GM21737 (cell line): ENCODE data around the gene TMIGD2.

Experiments
- ATAC-seq: cut with Tn5 transposase; IDR thresholded peaks from one replicate; pipeline ENCODE4 v1.9.1; 2021; ENCODE audit warnings: mild to moderate bottlenecking, moderate library complexity; ENCODE audit not compliant: unreplicated experiment

Gene TMIGD2

DNA sequence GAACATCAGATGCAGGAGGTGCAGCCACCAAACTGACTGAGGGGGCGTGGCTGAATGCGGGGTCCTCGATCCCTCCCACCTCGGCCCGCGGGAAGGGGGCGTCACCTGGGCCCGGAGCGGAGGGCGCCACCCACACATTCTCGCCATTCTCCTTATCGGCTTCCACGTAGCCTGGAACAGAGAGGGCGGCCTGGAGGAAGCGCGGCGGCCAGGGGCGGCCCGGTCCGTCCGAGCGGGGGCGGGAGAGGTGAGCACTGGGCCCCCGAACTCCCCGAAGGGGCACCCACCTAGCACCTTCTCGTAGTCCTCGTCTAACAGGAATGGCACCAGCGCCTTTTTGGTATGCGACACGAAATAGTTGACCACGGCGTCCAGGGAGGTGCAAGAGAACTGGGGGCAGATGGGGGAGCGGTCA, 24.7 kb upstream of the TMIGD2 start:
- no peak for ATAC-seq

DNA sequence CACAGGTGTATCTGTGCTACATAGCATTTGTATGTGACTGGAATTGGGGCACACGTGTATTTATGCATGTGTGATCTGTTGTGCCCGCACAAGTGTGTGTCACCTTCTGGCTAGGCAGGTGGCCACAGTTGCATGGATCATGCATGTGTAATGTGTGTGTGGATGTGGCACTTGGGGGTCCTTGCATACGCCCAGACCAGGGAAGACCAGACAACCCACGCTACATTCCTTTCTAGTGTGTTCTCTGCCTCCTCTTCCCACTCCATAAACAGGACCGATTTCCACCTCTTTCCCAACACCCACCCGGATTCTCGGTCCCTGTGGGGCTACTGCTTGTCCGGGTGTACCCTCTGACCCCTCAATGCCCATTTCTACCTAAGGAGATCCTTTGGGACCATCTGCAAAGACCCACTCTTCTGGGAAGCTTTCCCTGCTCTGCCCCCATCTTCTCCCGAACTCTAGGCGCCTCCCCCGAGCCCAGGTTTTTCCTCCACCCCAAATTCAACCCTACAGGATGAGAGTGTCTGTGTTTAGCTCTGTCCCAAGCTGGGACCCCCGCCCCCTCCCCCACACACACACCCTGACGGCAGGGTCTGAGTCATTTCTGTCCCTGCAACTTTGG, 24.1 kb upstream of the TMIGD2 start:
- ATAC-seq = no peak

DNA sequence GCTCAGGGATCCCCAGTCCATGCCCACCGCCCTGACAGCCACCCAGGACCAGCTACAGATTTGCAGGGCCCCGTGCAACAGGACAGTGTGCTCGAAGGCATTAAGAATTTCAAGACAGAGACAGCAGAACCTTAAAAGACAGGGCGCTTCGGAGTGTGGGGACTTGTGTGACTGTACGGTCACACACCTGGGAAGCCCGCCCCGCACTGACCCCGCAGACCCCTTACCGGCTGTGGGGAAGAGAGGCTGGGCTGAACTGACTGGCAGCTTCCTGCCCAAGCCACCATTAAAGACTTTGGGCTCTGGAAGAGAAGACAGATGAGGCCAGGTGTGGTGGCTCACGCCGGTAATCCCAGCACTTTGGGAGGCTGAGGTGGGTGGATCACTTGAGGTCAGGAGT, 22.0 kb upstream of the TMIGD2 start:
- no peak for ATAC-seq

DNA sequence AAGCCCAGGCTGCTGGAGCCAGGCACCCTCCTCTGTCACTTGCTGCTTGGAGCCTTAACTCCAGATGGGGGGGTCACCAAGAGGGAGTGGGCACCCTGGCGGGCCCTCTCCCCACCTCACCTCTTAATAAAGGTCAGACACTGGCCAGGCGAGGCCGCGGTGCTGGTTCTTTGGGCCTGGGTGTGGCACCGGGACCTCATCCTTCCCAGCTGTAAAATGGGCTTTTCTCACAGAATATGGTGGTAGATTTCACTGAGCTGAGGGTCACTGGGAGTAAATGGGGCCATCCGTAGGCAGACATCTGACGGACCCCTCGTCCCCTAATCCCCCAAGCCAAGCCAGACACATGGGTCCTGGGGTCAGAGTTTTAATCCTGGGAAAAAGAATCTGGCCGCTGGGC, 21.5 kb upstream of the TMIGD2 start:
- no peak for ATAC-seq

DNA sequence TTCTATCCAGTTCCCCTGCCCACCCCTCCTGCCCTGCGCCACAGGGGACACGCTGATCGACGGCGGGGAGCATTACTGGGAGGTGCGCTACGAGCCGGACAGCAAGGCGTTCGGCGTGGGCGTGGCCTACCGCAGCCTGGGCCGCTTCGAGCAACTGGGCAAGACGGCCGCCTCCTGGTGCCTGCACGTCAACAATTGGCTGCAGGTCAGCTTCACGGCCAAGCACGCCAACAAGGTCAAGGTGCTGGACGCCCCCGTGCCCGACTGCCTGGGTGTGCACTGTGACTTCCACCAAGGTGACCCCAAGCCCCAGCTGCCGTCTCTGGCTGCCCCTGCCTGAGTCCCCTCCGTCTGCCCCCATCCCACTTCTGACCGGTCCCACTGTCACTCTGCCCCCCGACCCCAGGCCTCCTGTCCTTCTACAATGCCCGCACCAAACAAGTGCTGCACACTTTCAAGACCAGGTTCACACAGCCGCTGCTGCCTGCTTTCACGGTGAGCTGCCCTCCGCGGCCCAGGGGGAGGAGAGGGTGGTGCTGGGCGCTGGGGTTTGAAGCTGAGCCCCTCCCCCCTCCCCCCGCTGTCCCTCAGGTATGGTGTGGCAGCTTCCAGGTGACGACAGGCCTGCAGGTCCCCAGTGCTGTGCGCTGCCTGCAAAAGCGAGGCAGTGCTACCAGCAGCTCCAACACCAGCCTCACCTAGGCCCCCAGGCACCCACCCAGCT, 20.9 kb upstream of the TMIGD2 start:
- no peak for ATAC-seq

DNA sequence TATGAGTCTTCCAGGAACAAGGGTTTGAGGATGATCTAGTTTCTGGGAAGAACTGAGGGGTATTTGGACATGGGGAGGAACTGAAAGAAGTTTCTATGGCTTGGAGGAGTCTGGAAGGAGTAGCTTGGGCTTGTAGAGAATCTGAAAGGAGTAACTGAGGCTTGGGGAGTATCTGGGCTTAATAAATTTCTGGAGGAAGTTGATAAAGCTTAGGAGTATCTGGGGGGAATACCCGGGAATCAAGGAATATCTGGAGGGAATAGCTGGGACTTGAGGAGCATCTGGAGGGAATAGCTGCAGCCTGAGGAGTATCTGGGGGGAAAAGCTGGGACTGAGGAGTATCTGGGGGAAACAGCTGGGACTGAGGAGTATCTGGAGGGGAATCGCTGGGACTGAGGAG, 18.2 kb upstream of the TMIGD2 start:
- no peak for ATAC-seq

DNA sequence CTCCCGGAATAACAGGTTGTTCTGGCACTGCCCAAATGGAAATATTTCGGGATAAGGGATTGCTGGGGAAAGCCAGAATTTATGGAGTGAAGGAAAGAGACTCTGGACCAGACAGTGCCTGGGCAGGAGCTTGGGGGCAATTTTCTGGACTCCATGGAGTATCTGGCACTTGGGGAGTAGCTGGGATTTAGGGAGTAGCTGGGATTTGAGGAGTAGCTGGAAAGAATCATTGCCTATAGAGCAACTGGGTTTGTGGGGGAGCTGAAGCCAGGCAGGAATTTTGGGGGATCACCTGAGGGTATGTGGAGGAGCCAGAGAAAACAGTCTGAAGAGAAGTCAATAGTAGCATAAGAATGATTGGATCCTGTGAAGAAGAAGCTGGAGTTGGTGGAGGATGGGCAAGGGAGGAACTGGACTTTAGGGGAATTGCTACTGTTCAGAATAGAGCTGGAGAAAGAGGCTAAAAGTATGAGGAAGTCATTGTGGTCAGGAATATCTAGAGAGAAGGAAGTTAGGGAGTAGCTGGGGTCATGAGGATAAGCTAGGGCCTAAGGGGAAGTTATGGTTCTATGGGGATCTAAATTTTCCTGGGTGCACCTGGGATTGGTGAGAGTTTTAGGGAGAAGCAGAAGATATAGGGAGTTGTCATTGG, 17.0 kb upstream of the TMIGD2 start:
- no peak for ATAC-seq

DNA sequence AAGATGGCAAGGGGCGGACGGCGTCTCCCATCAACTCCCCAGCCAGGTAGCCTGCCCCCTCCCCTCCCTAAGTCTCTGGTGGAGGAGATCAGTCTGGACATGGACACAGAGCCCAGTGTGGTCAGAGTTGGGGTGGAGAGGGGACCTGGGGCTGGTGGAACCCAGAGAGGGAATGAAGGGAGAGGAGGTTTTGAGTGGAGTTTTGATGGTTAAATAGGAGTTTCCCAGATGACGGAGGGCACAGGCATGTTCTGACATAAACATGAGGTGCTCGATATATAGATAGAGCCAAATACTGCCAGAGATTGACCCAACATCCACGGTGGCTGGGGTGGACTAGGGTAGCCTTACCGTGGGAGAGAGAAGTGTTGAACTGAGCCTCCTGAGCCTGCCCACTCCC, 16.3 kb upstream of the TMIGD2 start:
- ATAC-seq = no peak

DNA sequence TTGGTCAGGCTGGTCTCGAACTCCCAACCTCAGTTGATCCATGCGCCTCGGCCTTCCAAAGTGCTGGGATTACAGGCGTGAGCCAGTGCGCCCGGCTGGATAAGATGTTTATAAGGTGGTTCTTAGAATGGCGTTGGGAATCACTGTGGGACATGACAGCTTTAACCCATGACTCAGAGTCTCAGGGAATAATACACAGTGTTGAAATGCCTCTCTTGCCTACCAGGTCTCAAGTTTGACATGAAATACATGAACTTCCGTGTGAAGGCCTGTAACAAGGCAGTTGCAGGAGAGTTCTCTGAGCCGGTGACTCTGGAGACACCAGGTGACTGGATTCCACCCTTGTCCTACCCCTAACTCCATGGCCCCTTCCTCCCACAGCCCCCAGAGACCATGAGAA, 14.8 kb upstream of the TMIGD2 start:
- ATAC-seq = no peak

DNA sequence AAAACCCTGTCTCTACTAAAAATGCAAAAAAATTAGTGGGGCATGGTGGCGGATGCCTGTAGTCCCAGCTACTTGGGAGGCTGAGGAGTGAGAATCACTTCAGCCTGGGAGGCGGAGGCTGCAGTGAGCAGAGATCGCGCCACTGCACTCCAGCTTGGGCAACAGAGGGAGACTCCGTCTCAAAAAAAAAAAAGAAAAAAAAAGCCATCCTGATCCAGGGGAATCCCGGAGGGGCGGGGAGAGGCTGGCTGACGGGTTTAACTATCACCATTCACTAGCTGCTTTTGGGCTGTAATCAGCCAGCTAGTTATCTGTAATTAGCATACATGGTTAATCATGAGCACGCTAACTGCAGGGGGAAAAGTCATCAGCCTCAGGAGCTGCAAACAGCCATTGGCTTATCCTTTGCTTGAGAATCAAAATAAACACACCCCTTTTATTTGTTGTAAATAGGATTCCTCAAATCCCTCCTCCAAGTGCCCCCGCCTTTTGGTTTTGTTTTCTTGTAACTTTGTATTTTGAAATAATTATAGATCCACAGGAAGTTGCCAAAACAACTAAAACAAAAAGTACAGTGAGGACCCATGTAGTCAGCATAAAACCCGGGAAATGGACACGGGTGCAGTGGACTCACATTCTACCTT, 11.8 kb upstream of the TMIGD2 start:
- ATAC-seq = no peak

DNA sequence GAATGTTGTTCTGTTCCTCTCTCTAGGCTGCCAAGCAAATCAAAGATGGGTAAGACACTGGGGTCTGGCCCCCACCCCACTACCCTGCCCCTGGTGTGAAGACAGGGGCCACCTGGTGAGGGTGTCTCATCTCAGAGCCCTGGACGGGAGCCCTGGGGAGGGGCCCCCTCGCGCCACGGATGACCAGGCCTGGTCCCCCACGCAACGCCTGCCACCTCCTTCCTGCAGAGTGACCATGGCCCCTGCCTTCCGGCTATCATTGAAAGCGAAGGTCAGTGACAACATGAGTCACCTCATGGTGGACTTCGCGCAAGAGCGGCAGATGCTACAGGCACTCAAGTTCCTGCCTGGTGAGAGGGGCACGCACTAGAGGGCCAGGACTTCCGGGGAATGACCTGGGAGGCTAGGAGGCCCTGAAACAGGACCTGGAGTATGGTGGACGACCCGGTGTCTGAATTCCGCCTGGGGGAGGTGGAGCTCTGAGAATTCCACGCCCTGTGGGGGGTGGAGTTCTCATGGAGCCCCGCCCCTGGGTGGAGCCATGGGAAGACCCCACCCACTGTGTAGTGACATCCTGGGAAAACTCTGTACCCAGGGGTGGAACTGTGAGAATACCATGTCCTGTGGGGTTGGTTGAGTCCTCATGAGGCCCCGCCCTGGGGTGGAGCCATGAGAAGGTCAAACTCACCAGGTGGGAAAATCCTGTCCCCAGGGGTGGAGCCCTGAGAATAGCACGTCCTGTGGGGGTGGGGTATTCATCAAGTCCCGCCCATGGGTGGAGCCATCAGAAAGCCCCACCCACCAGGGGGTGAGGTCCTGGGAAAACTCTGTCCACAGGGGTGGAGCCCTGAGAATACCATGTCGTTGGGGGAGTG, 8.3 kb upstream of the TMIGD2 start:
- no peak for ATAC-seq

DNA sequence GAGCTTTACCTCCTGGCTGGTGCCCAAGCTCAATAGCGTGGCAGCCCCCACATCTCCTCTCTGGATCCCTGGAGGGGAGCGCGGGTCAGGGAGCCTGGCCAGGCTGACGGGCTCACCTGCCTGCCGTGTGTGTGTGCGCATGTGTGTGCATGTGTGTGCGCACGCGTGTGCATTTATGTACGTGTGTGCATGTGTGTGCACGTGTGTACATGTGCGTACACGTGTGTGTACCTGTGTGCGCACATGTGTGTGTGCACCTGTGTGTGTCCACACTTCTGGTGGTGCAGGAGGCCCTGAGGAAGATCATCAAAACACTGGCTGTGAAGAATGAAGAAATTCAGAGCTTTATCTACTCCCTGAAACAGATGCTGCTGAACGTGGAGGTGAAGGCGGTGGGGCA, 3.5 kb upstream of the TMIGD2 start:
- ATAC-seq = no peak

DNA sequence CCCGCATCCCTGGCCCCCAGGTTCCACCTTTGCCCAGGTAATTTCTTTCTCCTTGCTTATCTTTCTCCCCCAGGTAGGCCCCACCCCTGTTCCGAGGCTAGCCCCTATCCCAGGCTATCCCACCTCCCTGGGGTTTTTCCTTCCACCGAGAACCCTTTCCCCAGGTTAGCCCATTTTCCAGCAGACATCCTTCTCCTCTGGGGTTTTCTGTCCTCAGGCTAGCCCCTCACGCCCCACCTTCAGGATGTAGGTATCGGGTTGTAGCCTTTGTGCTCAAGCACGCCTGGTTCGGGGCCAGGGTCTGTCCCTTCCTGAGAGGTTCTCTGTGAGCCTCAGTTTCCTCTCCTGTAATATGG, 3.0 kb upstream of the TMIGD2 start:
- ATAC-seq = no peak

DNA sequence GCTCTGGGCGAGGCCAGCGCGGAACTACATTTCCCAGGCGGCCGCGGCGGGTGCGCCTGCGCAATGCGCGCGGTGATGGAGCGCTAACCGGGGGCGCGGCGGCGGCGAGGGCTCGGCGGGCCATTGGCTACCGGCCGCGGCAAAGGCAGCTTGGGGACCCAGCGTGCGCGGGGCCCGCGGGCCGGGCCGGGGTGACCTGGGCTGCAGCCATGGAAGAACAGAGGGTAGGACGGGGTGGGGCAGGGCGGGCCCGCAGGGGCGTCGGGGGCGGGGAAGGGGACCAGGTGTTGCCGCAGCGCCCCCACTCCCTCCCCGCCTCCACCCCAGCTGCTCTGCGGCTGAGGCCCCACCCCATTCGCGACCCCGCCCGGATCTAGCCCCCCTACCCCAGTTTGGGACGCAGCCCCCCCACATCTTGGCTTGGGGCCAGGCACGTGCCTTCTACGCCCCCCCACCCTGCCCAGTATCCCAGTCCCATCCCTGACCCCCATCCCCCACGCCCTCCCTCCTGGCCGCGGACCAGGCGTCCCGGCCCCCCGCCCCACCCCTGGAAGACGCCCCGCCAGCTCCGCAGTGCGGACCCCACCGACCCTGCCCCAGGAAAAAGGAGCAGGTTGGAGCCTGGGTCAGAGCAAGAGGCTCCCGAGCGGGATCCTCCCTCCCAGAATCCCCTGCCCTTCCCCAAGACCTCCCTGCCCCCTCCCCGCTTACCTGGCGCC, 2.5 kb upstream of the TMIGD2 start, which contains the start of gene FSD1:
Gene FSD1 (plus strand): TSS at position 61 of the 719 bp plus-strand sequence. CDS start 149 bp downstream, at position 210.
- ATAC-seq = no peak

DNA sequence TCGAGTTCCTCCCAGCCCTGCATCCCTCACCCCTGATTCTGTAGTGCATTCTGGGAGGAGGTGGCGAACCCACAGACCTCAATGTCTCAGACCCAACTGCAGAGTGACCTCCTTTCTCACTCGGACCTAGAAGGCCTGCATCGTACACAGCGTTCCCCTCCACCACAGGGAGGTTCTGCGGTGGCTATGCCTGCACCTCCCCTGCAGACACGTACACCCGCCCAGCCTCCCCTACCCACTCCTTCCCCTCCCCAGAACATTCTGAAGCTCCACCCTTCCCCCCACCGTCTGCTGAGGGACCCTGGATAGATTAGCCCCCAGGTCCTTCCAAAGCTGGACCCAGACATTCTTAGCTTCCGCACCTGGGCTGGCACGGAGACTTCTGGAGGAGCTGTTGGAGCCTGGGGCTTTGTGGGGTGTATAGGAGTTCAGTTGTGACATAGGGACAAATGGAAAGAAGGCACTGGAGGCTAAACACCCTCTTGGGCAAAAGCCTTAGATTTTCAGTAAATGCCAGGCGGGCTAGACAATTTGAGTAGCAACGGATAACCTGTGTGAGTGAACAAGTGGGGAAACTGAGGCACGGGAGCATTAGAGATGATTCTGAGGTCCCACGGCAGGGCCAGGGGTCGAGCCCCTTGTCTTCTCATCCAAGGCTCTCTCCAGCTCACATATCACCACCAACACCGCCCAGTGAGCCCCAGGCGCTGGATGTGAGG, 1.8 kb upstream of the TMIGD2 start:
- ATAC-seq = no peak

DNA sequence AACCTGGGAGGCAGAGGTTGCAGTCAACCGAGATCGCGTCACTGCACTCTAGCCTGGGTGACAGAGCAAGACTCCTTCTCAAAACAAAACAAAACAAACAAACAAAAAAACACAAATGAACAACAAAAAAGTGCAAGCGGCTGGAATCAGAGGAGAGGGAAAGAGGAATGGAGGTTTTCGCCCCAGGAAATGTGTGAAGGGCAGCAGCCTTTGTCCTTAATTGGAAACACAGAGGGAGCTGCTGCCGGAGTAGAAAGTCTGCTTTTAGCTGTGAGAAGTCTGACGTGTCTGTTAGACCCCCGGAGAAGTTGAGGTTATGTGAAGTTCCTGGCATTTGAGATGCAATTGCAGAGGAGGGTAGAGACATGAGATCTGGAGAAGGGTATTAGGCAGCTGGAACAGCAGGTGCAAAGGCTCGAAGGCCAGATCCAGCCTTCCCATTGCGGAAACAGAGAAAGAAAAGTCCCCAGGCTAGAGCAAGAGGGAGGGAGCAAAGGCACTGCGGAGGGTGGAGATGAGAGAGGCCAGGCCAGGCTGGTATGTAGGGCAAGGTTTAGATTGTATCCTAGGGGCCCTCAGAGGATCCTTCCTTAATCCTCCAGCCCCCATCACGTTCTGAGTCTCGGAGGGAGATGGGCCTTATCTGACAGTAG, 473 bp downstream of the TMIGD2 start:
- ATAC-seq = no peak

DNA sequence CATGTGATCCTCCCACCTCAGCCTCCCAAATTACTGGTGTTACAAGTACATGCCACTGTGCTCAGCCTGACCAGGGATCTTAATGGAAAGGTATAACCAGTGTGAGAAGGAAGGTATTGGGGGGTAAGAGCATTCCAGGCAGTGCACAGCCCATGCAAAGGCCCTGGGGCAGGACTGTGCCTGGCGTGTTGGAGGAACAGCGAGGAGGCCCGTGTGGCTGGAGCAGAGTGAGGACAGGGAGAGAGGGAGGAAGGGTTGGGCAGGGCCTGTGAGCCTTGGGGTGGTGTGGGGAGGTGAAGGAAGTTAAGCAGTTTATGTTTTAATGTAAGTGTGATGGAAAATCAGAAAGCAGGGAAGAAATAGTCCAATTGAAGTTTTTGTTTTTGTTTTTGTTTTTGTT, 1.6 kb downstream of the TMIGD2 start:
- ATAC-seq = no peak

DNA sequence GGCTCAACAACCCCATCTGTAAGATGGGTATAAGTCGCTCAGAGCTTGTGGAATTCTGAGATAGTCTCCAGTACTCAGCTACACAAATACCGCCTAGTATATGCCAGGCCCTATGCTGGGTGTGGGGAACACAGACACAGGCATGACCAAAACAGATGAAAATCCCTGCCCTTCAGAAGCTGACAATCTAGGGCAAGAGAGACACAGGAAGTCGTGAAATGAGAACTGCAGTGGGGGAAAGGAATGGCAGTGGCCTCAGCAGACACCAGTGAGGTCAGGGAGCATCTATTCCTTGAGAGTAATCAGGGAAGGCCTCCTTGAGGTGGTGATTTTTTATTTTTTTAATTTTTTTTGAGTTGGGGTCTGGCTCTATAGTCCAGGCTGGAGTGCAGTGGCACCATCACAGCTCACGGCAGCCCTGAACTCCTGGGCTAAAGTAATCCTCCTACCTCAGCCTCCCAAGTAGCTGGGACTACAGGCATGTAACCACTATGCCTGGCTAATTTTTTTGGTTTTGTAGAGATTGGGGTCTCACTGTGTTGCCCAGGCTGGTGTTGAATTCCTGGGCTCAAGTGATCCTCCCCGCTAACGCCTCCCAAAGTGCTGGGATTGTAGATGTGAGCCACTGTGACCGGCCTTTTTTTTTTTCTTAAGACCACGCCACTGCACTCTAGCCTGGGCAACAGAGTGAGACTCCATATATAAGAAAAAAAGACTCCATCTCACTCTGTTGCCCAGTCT, 3.2 kb downstream of the TMIGD2 start:
- ATAC-seq = no peak
